HG03442 (cell line): ENCODE data around the gene MAP3K10.

Source experiments
- ATAC-seq: cut with Tn5 transposase; IDR thresholded peaks from one replicate; pipeline ENCODE4 v1.9.1; 2021; ENCODE audit warnings: mild to moderate bottlenecking, moderate library complexity; ENCODE audit not compliant: unreplicated experiment

Gene MAP3K10

GRCh38 chr19:40232949-40233810 is 42.0 kb downstream of the MAP3K10 start:
- ATAC-seq = no peak

GRCh38 chr19:40233811-40234389 is 42.7 kb downstream of the MAP3K10 start:
- no peak for ATAC-seq

GRCh38 chr19:40234429-40235237 is 43.4 kb downstream of the MAP3K10 start:
- ATAC-seq = no peak

GRCh38 chr19:40235238-40236025 is 44.2 kb downstream of the MAP3K10 start:
- ATAC-seq = no peak

GRCh38 chr19:40236026-40236355 is 44.8 kb downstream of the MAP3K10 start:
- no peak for ATAC-seq

GRCh38 chr19:40236366-40236765 is 45.1 kb downstream of the MAP3K10 start:
- ATAC-seq = no peak

GRCh38 chr19:40237791-40238190 is 46.6 kb downstream of the MAP3K10 start:
- no peak for ATAC-seq

GRCh38 chr19:40238775-40239174 is 47.5 kb downstream of the MAP3K10 start:
- ATAC-seq = no peak

- ATAC-seq = no peak
These were observed 48.4 kb downstream of the MAP3K10 start for GRCh38 chr19:40239415-40240226.

- no peak for ATAC-seq
These were observed 49.1 kb downstream of the MAP3K10 start for GRCh38 chr19:40240332-40240731.

- no peak for ATAC-seq
These were observed 50.0 kb downstream of the MAP3K10 start for GRCh38 chr19:40241125-40241808.

GRCh38 chr19:40241809-40242384 is 50.7 kb downstream of the MAP3K10 start:
- ATAC-seq = no peak

GRCh38 chr19:40242480-40242879 is 51.3 kb downstream of the MAP3K10 start:
- no peak for ATAC-seq

- no peak for ATAC-seq
These were observed 52.0 kb downstream of the MAP3K10 start for GRCh38 chr19:40243181-40243580.

GRCh38 chr19:40244579-40245317 is 53.5 kb downstream of the MAP3K10 start:
- no peak for ATAC-seq

GRCh38 chr19:40245506-40246128 is 54.4 kb downstream of the MAP3K10 start:
- ATAC-seq = no peak

GRCh38 chr19:40246292-40247073 is 55.3 kb downstream of the MAP3K10 start:
- ATAC-seq = no peak
